HEK293T (cell line): ENCODE data around the gene MEST.

Experiments used
- ARNT ChIP-seq: fragments of 450-650 bp; IDR thresholded peaks from 2 replicates; pipeline ENCODE4 v1.6.1; 2017; ENCODE audit warnings: mild to moderate bottlenecking
- BHLHE40 ChIP-seq: fragments of 450-650 bp; IDR thresholded peaks from 2 replicates; pipeline ENCODE4 v1.6.1; 2016; ENCODE audit warnings: mild to moderate bottlenecking, moderate library complexity, borderline replicate concordance
- ELF4 ChIP-seq: fragments of 450-650 bp; IDR thresholded peaks from 2 replicates; pipeline ENCODE4 v1.6.1; 2017; ENCODE audit warnings: antibody characterized with exemption
- FOXA1 ChIP-seq: fragments of 450-650 bp; IDR thresholded peaks from 2 replicates; pipeline ENCODE4 v1.6.1; 2016; ENCODE audit warnings: mild to moderate bottlenecking
- FOXK2 ChIP-seq: fragments of 450-650 bp; IDR thresholded peaks from 2 replicates; pipeline ENCODE4 v1.6.1; 2016; ENCODE audit warnings: mild to moderate bottlenecking
- FOXM1 ChIP-seq: fragments of 450-650 bp; IDR thresholded peaks from 2 replicates; pipeline ENCODE4 v1.6.1; 2017; ENCODE audit warnings: mild to moderate bottlenecking, borderline replicate concordance
- HDGF ChIP-seq: fragments of 450-650 bp; IDR thresholded peaks from 2 replicates; pipeline ENCODE4 v1.6.1; 2017; ENCODE audit warnings: antibody characterized with exemption, borderline replicate concordance
- L3MBTL2 ChIP-seq: fragments of 450-650 bp; conservative IDR thresholded peaks from 2 replicates; pipeline ENCODE4 v1.6.1; 2016; ENCODE audit warnings: mild to moderate bottlenecking
- LEF1 ChIP-seq: fragments of 450-650 bp; IDR thresholded peaks from 2 replicates; pipeline ENCODE4 v1.6.1; 2017; ENCODE audit warnings: mild to moderate bottlenecking, borderline replicate concordance
- SP1 ChIP-seq: fragments of 450-650 bp; IDR thresholded peaks from 2 replicates; pipeline ENCODE4 v1.6.1; 2017
- SUZ12 ChIP-seq: fragments of 450-650 bp; IDR thresholded peaks from 2 replicates; pipeline ENCODE4 v1.6.1; 2016; ENCODE audit warnings: mild to moderate bottlenecking
- TARDBP ChIP-seq: fragments of 450-650 bp; IDR thresholded peaks from 2 replicates; pipeline ENCODE4 v1.6.1; 2016
- ZNF384 ChIP-seq: fragments of 450-650 bp; IDR thresholded peaks from 2 replicates; pipeline ENCODE4 v1.6.1; 2016
- TF ChIP-seq, protein P1 (sequence below): fragments of 450-650 bp; IDR thresholded peaks from 2 replicates; pipeline ENCODE4 v1.6.1; 2016

DNA sequence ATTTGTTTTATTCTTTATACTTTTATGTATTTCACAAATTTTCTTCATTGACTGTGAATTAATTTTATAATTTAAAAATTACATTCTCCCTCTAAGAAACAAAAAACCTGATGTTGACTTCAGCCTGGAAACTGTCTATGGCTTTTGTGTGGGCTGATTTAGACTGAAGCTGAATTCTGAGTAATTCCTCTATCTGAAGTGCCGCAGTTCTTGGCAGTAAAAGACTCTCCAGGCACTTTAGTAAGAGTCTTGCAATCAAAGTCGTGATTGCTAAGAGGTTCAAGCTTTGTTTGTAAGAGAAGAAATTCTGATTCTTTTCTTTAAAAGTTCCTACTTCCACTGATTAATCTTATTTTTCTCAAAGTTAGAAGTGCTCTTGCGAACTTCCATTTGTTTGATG, 47.7 kb upstream of the MEST start:
- TF ChIP-seq FOXA1 = no peak
- no peak for TF ChIP-seq FOXK2
- no peak for TF ChIP-seq SP1
- no peak for TF ChIP-seq FOXM1
- TF ChIP-seq ARNT = no peak
- TF ChIP-seq, protein P1, sequence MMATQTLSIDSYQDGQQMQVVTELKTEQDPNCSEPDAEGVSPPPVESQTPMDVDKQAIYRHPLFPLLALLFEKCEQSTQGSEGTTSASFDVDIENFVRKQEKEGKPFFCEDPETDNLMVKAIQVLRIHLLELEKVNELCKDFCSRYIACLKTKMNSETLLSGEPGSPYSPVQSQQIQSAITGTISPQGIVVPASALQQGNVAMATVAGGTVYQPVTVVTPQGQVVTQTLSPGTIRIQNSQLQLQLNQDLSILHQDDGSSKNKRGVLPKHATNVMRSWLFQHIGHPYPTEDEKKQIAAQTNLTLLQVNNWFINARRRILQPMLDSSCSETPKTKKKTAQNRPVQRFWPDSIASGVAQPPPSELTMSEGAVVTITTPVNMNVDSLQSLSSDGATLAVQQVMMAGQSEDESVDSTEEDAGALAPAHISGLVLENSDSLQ = no peak
- no peak for TF ChIP-seq TARDBP
- no peak for TF ChIP-seq L3MBTL2
- TF ChIP-seq HDGF = no peak
- TF ChIP-seq LEF1 = no peak
- TF ChIP-seq ZNF384 = no peak
- TF ChIP-seq BHLHE40 = no peak
- no peak for TF ChIP-seq ELF4
- no peak for TF ChIP-seq SUZ12
